DND-41 (cell line): Measurements from ENCODE around the gene GGA2.
"Not testable (repeated sequence)": the region's sequence is repeated elsewhere in the genome, so short reads cannot be mapped to it uniquely, and the experiment has no call there.

Experiments used
- ATAC-seq: fragments of 200-7000 bp; cut with Tn5 transposase; 3 replicates; pipeline ENCODE4 v1.9.1; 2021; ENCODE audit warnings: low read depth; ENCODE audit not compliant: insufficient read depth
- DNase-seq: peaks from one replicate; pipeline ENCODE4 v3.0.0-alpha.2; 2020
- H2AFZ ChIP-seq: 2 replicates; pipeline ENCODE4 v1.6.0; 2012; ENCODE audit warnings: low read depth, low read length
- H3K27ac ChIP-seq: 2 replicates; pipeline ENCODE4 v1.5.1; 2012; ENCODE audit warnings: low read length, inconsistent platforms
- H3K27me3 ChIP-seq: fragments of 200-600 bp; sonication (generic); 2 replicates; pipeline ENCODE4 v1.6.0; 2012; ENCODE audit warnings: low read length, mild to moderate bottlenecking, inconsistent platforms; ENCODE audit not compliant: insufficient read depth, poor library complexity
- H3K36me3 ChIP-seq: 2 replicates; pipeline ENCODE4 v1.5.1; 2012; ENCODE audit warnings: low read length, inconsistent platforms; ENCODE audit not compliant: insufficient read depth
- H3K4me1 ChIP-seq: 2 replicates; pipeline ENCODE4 v1.5.1; 2012; ENCODE audit warnings: mild to moderate bottlenecking, low read length; ENCODE audit not compliant: insufficient read depth
- H3K4me2 ChIP-seq: 2 replicates; pipeline ENCODE4 v1.6.0; 2012; ENCODE audit warnings: mild to moderate bottlenecking, moderate library complexity, low read length, inconsistent platforms; ENCODE audit not compliant: insufficient read depth
- H3K4me3 ChIP-seq, 2 experiments: fragments of 200-600 bp in 1 of 2; shearing (Covaris generic) in 1 of 2; 2 replicates each; pipeline ENCODE4 v1.5.1; 2012 to 2016; ENCODE audit warnings: inconsistent platforms in 2 of 2, low read length in 2 of 2, mild to moderate bottlenecking in 2 of 2, low read depth in 1 of 2, moderate library complexity in 1 of 2
- H3K79me2 ChIP-seq: 2 replicates; pipeline ENCODE4 v1.6.0; 2012; ENCODE audit warnings: low read length, inconsistent platforms; ENCODE audit not compliant: insufficient read depth
- H3K9ac ChIP-seq: 2 replicates; pipeline ENCODE4 v1.6.0; 2012; ENCODE audit warnings: low read depth, mild to moderate bottlenecking, inconsistent platforms, low read length, moderate library complexity
- H3K9me3 ChIP-seq: 2 replicates; pipeline ENCODE4 v1.5.1; 2012; ENCODE audit warnings: low read length, moderate library complexity, mild to moderate bottlenecking, inconsistent platforms; ENCODE audit not compliant: insufficient read depth, severe bottlenecking
- H4K20me1 ChIP-seq: 2 replicates; pipeline ENCODE4 v1.6.0; 2012; ENCODE audit warnings: low read length; ENCODE audit not compliant: insufficient read depth
- CTCF ChIP-seq: IDR thresholded peaks from 2 replicates; pipeline ENCODE4 v1.5.1; 2012; ENCODE audit warnings: borderline replicate concordance, low read length, moderate library complexity, mild to moderate bottlenecking; ENCODE audit not compliant: poor library complexity, severe bottlenecking; ENCODE audit errors: extremely low read depth
- EZH2 ChIP-seq: IDR thresholded peaks from 3 replicates; pipeline ENCODE4 v1.6.1; 2012; ENCODE audit warnings: borderline replicate concordance, low read depth, mild to moderate bottlenecking, moderate library complexity, low read length, inconsistent platforms; ENCODE audit not compliant: severe bottlenecking

Gene GGA2

GRCh38 chr16:23512168-23512695 lies 1.9 kb upstream of the GGA2 start:
- no peak for DNase-seq
- H3K4me3 ChIP-seq, result no peak overlapping the region
- no peaks in the 10 kb centered on the region for H3K9me3 ChIP-seq
- H3K27ac ChIP-seq, result no peak overlapping the region
- H3K4me1 ChIP-seq, result no peaks in the 10 kb centered on the region
- H3K27me3 ChIP-seq, result no peaks in the 10 kb centered on the region
- no peak for ATAC-seq
- H3K79me2 ChIP-seq, result no peaks in the 10 kb centered on the region
- no peak overlapping the region for H2AFZ ChIP-seq
- H4K20me1 ChIP-seq, result no peaks in the 10 kb centered on the region; the same call in 1 of the 2 replicates
- no peak overlapping the region for H3K9ac ChIP-seq
- H3K4me2 ChIP-seq, result no peak overlapping the region
- 0 out of 2 replicates have a peak, but pooled peaks cover 4% of the 10 kb centered on the region for H3K36me3 ChIP-seq
- TF ChIP-seq EZH2 (no peak), CTCF (no peak)

GRCh38 chr16:23511731-23512130 lies 1.4 kb upstream of the GGA2 start:
- no peak for TF ChIP-seq CTCF
- no peak overlapping the region for H3K4me3 ChIP-seq
- no peak overlapping the region for H3K9ac ChIP-seq
- ATAC-seq, result no peak
- no peaks in the 10 kb centered on the region; the same call in 1 of the 2 replicates for H4K20me1 ChIP-seq
- no peak overlapping the region for H2AFZ ChIP-seq
- H3K4me2 ChIP-seq, result no peak overlapping the region
- H3K79me2 ChIP-seq, result no peaks in the 10 kb centered on the region
- H3K36me3 ChIP-seq, result 0 out of 2 replicates have a peak, but pooled peaks cover 4% of the 10 kb centered on the region
- H3K4me1 ChIP-seq, result no peaks in the 10 kb centered on the region
- no peak overlapping the region for H3K27ac ChIP-seq
- no peak for DNase-seq
- H3K9me3 ChIP-seq, result no peaks in the 10 kb centered on the region
- no peaks in the 10 kb centered on the region for H3K27me3 ChIP-seq

- not testable (repeated sequence) for H3K9ac ChIP-seq, H2AFZ ChIP-seq, ATAC-seq
These were observed 599 bp upstream of the GGA2 start for GRCh38 chr16:23510915-23511270.

GRCh38 chr16:23509782-23510163 lies 521 bp downstream of the GGA2 start:
- no peaks in the 10 kb centered on the region for H3K27me3 ChIP-seq
- H3K4me2 ChIP-seq, result no peak overlapping the region
- no peak overlapping the region for H3K9ac ChIP-seq
- no peak overlapping the region for H3K4me3 ChIP-seq
- H3K36me3 ChIP-seq, result no peaks in the 10 kb centered on the region
- no peak overlapping the region for H3K27ac ChIP-seq
- ATAC-seq, result no peak
- no peaks in the 10 kb centered on the region for H3K4me1 ChIP-seq
- no peak for DNase-seq
- H3K9me3 ChIP-seq, result no peaks in the 10 kb centered on the region
- no peak overlapping the region for H2AFZ ChIP-seq
- no peaks in the 10 kb centered on the region for H3K79me2 ChIP-seq
- no peak for TF ChIP-seq EZH2
- TF ChIP-seq CTCF, result no peak
- no peaks in the 10 kb centered on the region; the same call in 1 of the 2 replicates for H4K20me1 ChIP-seq

More at GRCh38 chr16:23510915-23511270, 599 bp upstream of the GGA2 start:
- H4K20me1 ChIP-seq, DNase-seq, H3K4me3 ChIP-seq, H3K4me2 ChIP-seq, H3K79me2 ChIP-seq, H3K27ac ChIP-seq, H3K27me3 ChIP-seq, H3K4me1 ChIP-seq, H3K36me3 ChIP-seq, H3K9me3 ChIP-seq: not testable (repeated sequence)
